Measurements from ENCODE around the gene SEMA5A.

The SEMA5A gene

DNA sequence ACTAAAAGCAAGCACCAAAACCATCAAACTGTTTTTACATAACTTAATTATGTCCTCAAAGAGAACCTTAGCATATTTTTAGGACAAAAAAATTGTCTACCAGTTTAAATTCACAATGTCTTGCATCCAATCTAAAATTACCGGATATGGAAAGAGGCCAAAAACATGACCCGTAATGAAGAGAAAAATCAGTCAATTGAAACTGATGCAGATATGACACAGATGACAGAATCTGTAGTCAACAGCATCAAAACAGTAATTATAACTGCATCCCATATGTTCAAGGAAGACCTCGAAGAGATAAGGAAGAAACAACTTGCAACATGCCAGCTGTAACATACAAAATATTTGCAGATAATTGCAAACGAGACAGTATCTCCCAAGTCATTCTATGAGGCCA is 473.2 kb downstream of the SEMA5A start (continued):
- TF ChIP-seq, protein P1, sequence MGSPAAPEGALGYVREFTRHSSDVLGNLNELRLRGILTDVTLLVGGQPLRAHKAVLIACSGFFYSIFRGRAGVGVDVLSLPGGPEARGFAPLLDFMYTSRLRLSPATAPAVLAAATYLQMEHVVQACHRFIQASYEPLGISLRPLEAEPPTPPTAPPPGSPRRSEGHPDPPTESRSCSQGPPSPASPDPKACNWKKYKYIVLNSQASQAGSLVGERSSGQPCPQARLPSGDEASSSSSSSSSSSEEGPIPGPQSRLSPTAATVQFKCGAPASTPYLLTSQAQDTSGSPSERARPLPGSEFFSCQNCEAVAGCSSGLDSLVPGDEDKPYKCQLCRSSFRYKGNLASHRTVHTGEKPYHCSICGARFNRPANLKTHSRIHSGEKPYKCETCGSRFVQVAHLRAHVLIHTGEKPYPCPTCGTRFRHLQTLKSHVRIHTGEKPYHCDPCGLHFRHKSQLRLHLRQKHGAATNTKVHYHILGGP (tag by site-specific recombination; IDR thresholded peaks at IDR 0.05), result no peak
- TF ChIP-seq HOXA7 (CRISPR knock-in tag; IDR thresholded peaks at IDR 0.05; ENCODE audit: borderline replicate concordance) (no peak), ZNF223 (tag by site-specific recombination; IDR thresholded peaks at IDR 0.05) (no peak)
- TF ChIP-seq, protein P2, sequence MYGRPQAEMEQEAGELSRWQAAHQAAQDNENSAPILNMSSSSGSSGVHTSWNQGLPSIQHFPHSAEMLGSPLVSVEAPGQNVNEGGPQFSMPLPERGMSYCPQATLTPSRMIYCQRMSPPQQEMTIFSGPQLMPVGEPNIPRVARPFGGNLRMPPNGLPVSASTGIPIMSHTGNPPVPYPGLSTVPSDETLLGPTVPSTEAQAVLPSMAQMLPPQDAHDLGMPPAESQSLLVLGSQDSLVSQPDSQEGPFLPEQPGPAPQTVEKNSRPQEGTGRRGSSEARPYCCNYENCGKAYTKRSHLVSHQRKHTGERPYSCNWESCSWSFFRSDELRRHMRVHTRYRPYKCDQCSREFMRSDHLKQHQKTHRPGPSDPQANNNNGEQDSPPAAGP (tag by site-specific recombination; IDR thresholded peaks at IDR 0.05), result no peak
- TF ChIP-seq, protein P3, sequence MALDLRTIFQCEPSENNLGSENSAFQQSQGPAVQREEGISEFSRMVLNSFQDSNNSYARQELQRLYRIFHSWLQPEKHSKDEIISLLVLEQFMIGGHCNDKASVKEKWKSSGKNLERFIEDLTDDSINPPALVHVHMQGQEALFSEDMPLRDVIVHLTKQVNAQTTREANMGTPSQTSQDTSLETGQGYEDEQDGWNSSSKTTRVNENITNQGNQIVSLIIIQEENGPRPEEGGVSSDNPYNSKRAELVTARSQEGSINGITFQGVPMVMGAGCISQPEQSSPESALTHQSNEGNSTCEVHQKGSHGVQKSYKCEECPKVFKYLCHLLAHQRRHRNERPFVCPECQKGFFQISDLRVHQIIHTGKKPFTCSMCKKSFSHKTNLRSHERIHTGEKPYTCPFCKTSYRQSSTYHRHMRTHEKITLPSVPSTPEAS (tag by site-specific recombination; IDR thresholded peaks at IDR 0.05), result no peak

DNA sequence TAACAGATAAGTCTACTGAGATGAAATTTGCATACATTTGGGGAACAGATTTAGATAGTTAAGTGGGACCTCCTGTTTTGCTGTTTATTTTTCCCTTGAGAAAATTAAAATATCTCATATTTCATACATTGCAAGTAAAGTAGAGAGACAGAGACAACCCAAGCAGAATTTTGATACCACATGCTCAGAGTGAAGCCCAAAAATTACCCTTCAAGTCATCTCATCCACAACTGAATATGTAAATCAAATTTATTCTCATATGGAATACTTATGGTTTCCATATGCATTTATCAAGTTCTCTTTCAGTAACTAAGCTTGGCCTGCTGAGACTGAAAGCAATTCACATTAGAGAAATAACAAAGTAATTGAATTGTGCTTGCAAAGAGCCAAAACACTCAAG is 474.4 kb downstream of the SEMA5A start:
- POLR2A ChIA-PET, result no interaction called here
- Histone ChIP-seq H3K9me3 (ENCODE audit: control insufficient read depth, insufficient read depth, low read depth, low read length) (no peaks in the 10 kb centered on the region), H3K4me1 (ENCODE audit: control insufficient read depth, insufficient read depth, low read length) (no peaks in the 10 kb centered on the region), H3K4me3 (ENCODE audit: low read depth, low read length) (no peak overlapping the region), H3K27ac (ENCODE audit: extremely low read depth, low read depth, low read length) (no peak overlapping the region), H3K36me3 (ENCODE audit: control insufficient read depth in 2 of 2, insufficient read depth in 1 of 2, low read length in 2 of 2) (no peaks in the 10 kb centered on the region)
- TF ChIP-seq, protein P4, sequence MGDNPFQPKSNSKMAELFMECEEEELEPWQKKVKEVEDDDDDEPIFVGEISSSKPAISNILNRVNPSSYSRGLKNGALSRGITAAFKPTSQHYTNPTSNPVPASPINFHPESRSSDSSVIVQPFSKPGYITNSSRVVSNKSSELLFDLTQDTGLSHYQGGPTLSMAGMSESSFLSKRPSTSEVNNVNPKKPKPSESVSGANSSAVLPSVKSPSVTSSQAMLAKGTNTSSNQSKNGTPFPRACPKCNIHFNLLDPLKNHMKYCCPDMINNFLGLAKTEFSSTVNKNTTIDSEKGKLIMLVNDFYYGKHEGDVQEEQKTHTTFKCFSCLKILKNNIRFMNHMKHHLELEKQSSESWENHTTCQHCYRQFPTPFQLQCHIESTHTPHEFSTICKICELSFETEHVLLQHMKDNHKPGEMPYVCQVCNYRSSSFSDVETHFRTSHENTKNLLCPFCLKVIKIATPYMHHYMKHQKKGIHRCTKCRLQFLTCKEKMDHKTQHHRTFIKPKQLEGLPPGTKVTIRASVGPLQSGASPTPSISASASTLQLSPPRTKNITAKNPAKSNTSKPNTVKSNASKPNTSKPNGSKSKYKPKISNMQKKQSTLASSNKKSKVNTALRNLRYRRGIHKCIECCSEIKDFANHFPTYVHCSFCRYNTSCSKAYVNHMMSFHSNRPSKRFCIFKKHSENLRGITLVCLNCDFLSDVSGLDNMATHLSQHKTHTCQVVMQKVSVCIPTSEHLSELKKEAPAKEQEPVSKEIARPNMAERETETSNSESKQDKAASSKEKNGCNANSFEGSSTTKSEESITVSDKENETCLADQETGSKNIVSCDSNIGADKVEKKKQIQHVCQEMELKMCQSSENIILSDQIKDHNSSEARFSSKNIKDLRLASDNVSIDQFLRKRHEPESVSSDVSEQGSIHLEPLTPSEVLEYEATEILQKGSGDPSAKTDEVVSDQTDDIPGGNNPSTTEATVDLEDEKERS (tag by site-specific recombination; IDR thresholded peaks at IDR 0.05), result no peak
- TF ChIP-seq ZNF830 (tag by site-specific recombination; IDR thresholded peaks at IDR 0.05; ENCODE audit: low read depth) (no peak), ZNF558 (tag by site-specific recombination; IDR thresholded peaks at IDR 0.05) (no peak), ZNF658 (tag by site-specific recombination; IDR thresholded peaks at IDR 0.05) (no peak), ZBTB20 (tag by site-specific recombination; IDR thresholded peaks at IDR 0.05) (no peak), KLF8 (tag by site-specific recombination; IDR thresholded peaks at IDR 0.05) (no peak), ZNF560 (tag by site-specific recombination; IDR thresholded peaks at IDR 0.05; ENCODE audit: borderline replicate concordance) (no peak), SP2 (tag by site-specific recombination; IDR thresholded peaks at IDR 0.05) (no peak), ZNF654 (tag by site-specific recombination; IDR thresholded peaks at IDR 0.05; ENCODE audit: low read depth) (no peak), ZNF549 (tag by site-specific recombination; IDR thresholded peaks at IDR 0.05) (no peak), ZNF561 (tag by site-specific recombination; IDR thresholded peaks at IDR 0.05; ENCODE audit: borderline replicate concordance) (no peak), ZNF433 (tag by site-specific recombination; IDR thresholded peaks at IDR 0.05; ENCODE audit: low read depth) (no peak), EGR2 (tag by site-specific recombination; IDR thresholded peaks at IDR 0.05; ENCODE audit: low read depth) (no peak), KLF7 (tag by site-specific recombination; IDR thresholded peaks at IDR 0.05; ENCODE audit: borderline replicate concordance) (no peak), BCL11B (tag by site-specific recombination; IDR thresholded peaks at IDR 0.05; ENCODE audit: low read depth) (no peak), OSR2 (tag by site-specific recombination; IDR thresholded peaks at IDR 0.05) (no peak), ZNF426 (tag by site-specific recombination; IDR thresholded peaks at IDR 0.05) (no peak)
- TF ChIP-seq, protein P5, sequence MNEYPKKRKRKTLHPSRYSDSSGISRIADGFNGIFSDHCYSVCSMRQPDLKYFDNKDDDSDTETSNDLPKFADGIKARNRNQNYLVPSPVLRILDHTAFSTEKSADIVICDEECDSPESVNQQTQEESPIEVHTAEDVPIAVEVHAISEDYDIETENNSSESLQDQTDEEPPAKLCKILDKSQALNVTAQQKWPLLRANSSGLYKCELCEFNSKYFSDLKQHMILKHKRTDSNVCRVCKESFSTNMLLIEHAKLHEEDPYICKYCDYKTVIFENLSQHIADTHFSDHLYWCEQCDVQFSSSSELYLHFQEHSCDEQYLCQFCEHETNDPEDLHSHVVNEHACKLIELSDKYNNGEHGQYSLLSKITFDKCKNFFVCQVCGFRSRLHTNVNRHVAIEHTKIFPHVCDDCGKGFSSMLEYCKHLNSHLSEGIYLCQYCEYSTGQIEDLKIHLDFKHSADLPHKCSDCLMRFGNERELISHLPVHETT (tag by site-specific recombination; IDR thresholded peaks at IDR 0.05), result no peak
- CTCF ChIA-PET, result no interaction called here
